Ovary (tissue), 3 donors: ENCODE data around the gene ATP7B.

Experiments used
- POLR2A ChIP-seq: fragments of 450-650 bp; IDR thresholded peaks from one replicate; pipeline ENCODE4 v1.6.1; 2017; ENCODE audit warnings: antibody characterized with exemption, mild to moderate bottlenecking, moderate library complexity
- TF ChIP-seq, protein P1 (sequence below), 3 donors: fragments of 450-650 bp in 2 of 3; fragments of 200-600 bp in 1 of 3; IDR thresholded peaks; one replicate each; pipeline versions ENCODE4 v1.5.1 to v1.8.0; 2016 to 2022; ENCODE audit warnings: antibody characterized with exemption in 3 of 3, mild to moderate bottlenecking in 1 of 3
- donor health status: DM: no; HTN: no; CAD: no.

DNA sequence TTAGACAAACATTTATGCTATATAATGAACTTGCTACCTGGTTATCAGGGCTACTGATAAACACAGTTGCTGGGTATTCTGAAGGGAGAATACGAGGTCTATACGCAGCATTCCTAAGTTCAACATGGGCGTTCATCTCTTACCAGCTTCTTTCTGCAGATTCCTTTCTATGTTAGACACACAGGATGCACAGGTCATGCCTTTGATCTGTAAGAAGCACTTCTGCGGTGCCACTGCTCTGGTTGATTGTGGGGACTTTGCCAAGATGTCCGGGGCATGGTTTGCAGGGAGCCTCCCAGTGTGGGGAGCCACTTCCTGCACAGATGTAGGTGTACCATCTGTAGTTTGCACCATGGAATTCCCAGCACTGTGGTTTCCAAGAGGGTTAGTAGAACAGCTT lies 40.9 kb downstream of the ATP7B start:
- no peak for TF ChIP-seq POLR2A
- TF ChIP-seq, protein P1, sequence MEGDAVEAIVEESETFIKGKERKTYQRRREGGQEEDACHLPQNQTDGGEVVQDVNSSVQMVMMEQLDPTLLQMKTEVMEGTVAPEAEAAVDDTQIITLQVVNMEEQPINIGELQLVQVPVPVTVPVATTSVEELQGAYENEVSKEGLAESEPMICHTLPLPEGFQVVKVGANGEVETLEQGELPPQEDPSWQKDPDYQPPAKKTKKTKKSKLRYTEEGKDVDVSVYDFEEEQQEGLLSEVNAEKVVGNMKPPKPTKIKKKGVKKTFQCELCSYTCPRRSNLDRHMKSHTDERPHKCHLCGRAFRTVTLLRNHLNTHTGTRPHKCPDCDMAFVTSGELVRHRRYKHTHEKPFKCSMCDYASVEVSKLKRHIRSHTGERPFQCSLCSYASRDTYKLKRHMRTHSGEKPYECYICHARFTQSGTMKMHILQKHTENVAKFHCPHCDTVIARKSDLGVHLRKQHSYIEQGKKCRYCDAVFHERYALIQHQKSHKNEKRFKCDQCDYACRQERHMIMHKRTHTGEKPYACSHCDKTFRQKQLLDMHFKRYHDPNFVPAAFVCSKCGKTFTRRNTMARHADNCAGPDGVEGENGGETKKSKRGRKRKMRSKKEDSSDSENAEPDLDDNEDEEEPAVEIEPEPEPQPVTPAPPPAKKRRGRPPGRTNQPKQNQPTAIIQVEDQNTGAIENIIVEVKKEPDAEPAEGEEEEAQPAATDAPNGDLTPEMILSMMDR (IDR thresholded peaks at IDR 0.05): no peak
